Raji (cell line): ENCODE measurements around the gene PSMD8.

Experiments
- POLR2A ChIP-seq: IDR thresholded peaks from 2 replicates; pipeline ENCODE4 v1.6.1; 2011; ENCODE audit warnings: low read depth, low read length, control low read depth; ENCODE audit not compliant: insufficient read depth

The PSMD8 gene

GRCh38 chr19:38412961-38413360 is 38.6 kb downstream of the PSMD8 start:
- no peak for TF ChIP-seq POLR2A

DNA sequence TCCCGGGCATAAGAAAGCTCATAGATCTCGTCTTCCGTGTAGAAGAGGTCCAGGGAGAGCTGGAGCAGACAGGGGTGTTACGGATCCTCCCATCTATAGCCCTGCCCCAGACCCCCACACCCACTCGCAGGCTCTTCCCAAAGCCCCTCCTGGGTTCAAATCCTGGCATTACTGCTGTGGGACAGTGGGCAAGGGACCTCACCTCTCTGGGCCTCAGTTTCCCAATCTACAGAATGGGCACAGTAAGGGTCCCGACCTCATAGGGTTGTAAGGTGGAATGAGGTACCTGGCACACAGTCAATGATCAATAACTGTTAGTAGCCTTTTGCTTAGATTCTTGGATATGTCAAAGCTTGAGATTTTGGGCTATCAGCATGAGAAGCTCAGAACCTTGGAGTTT is 39.0 kb downstream of the PSMD8 start:
- TF ChIP-seq POLR2A = no peak

DNA sequence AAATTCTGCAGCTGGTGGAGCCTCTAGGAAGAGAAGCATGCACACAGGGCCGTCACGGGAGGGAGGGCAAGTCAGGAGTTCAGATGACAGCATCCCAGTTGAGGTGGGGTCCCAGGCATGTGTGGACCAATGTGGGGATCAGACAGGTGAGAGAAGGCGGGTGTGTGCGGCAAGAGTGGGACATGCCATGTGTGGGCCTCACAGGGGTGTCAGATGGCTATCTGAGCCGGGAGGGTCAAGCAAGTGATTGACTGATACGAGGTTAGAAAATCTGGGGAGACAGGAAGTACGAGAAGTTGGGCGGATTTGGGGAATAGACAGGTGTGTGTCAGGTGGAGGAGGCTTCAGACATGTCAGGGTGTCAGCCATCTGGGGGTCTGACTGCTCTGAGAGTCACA is 42.8 kb downstream of the PSMD8 start:
- TF ChIP-seq POLR2A = no peak

DNA sequence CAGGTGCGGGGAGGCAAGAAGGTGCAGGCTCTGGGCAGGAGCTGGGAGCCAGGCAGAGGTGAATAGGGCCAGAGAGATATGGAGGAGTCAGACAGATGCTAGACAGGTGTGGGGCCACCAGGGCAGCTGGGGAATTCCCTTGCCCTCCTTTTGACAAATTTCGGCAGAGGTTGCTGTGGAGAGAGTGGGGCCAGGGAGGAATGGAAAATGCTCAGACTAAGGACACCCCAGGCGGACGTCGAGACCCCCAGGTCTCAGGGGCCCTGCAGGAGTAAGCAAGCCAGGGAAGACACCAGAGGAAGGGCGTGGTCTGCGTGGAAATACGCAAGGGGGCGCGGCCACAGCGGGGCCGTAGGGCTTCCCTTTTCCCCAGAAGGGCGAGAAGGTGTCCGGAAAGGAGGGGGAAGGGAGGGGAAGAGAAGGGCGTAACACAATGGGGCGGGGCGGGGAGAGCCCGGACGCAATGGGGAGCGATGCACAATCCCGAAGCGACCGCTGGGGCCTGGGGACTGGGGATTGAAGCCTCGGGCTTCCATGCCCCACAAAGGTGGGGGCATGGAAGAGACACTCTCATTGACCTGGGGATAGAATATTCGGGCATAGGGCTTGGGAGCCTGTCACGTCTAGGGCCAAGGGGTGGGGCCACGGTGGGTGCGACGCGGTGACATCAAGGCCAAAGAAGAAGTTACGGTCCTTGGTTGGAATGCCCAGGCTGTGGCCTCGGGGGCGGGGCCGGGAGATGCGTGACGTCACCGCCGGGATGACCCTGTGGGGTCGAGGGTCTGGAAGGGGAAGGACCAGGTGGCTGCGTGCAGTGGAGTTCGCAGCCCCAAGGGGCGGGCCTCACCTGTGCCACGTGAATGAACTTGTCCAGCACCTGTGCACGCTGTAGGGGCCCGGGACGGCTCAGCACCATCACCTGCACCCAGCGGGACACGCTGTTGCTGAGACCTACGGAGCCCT is 43.5 kb downstream of the PSMD8 start:
- no peak for TF ChIP-seq POLR2A

- TF ChIP-seq POLR2A = no peak
Measured at GRCh38 chr19:38420935-38421334, 46.6 kb downstream of the PSMD8 start.

DNA sequence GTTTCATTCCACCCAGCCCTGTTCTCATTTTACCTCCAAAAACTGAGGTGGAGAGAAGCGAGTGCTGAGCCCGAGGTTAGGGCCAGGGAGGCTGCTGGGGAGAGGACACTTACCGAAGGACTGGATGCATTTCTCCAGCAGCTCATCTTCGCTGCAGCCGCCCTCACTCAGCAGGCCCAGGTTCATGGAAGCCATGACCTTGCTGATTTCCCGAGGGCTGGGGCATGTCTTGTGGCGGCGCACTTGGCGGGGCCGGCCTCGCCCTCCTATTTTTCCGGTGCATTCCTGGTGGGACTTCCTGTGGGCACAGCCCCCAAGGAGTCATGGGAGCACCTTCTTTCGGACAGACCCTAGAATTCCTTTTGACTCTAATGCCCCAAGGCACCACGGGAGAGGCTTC is 47.5 kb downstream of the PSMD8 start:
- no peak for TF ChIP-seq POLR2A

DNA sequence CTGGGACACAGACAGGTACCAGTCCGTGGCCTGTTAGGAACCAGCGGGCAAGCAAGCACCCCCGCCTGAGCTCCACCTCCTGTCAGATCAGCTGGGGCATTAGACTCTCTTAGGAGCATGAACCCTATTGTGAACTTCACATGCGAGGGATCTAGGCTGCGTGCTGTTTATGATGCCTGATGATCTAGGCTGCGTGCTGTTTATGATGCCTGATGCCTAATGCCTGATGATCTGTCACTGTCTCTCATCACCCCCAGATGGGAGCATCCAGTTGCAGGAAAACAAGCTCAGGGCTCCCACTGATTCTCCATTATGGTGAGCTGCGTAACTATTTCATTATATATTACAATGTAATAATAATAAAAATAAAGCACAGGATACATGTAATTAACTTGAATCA is 48.1 kb downstream of the PSMD8 start:
- TF ChIP-seq POLR2A = no peak

GRCh38 chr19:38424272-38424671 is 49.9 kb downstream of the PSMD8 start:
- no peak for TF ChIP-seq POLR2A

- no peak for TF ChIP-seq POLR2A
Measured at GRCh38 chr19:38425222-38425809, 50.9 kb downstream of the PSMD8 start.

GRCh38 chr19:38425810-38426466 is 51.6 kb downstream of the PSMD8 start, which contains the start of gene RASGRP4:
RASGRP4 (minus strand) TSS chr19:38426219; CDS start chr19:38426091, 128 bp downstream.
- TF ChIP-seq POLR2A = no peak

- no peak for TF ChIP-seq POLR2A
Measured at GRCh38 chr19:38429055-38429810, 54.9 kb downstream of the PSMD8 start.

DNA sequence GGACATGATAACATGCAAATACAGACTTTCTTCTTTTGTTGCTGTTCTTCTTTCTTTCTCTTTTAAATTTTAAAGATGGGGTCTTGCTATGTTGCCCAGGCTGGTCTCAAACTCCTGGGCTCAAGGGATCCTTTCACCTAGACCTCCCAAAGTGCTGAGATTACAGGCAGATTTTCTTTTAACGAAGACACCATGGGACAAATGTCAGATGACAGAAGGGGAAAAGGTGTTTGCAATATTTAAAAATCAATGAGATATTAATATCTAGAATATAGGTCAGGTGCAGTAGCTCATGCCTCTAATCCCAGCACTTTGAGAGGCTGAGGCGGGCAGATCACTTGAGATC is 55.4 kb downstream of the PSMD8 start:
- TF ChIP-seq POLR2A = no peak

DNA sequence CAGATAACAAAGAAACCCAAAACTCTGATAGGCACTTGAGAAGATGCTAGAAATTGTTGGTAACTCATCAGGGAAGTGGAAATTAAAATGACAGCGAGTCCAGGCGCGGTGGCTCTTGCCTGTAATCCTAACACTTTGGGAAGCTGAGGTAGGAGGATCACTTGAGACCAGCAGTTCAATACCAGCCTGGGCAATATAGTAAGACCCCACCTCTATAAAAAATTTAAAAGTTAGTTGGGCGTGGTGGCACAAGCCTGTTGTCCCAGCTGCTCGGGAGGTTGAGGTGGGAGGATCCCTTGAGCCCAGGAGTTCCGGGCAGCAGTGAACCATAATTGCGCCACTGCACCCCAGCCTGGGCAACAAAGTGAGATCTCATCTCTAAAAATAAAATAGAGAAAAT is 56.6 kb downstream of the PSMD8 start:
- no peak for TF ChIP-seq POLR2A

DNA sequence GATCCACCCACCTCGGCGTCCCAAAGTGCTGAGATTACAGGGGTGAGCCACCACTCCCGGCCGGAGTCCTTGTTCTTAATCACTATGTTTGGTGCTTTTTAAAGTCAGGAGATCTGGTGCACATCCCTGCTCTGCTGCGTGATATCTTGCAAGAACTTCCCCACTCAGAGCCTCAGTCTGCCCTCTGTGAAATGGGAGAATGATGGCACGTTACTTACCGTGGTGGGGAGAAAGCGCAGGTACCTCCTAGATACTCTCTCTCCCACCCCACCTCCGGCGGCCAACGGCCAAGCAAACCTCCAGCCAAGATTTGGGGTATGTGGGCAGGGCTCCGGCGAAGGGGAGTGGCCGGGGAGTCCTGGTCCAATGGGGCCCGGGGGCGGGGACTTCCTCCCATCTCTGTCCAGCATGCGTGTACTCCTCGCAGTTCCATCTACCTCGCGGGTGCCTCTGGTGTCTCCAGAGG is 58.9 kb downstream of the PSMD8 start, which contains the start of gene RYR1:
Gene RYR1, plus strand, starts transcription at position 424 of the 466 bp plus-strand sequence. CDS start 139 bp downstream, outside the sequence.
- no peak for TF ChIP-seq POLR2A
